Aortic smooth muscle cell (primary cell): ENCODE data around the gene SULT1B1. TPM values are rescaled to one million over a fixed set of nuclear protein-coding genes. Genes with fewer than 3 reads are reported as not detected.

Experiments
- total RNA-seq: library from RNA; depleted of rRNA; stranded (reverse); fragments of >200 nt; gene quantifications from 2 replicates; pipeline ENCODE4 v1.2.3, GENCODE V29; 2014

SULT1B1 gene
- total RNA-seq: 3.0 and 4.6 TPM in 2 replicates

GRCh38 chr4:69760455-69760854 lies at the start of gene SULT1B1:
SULT1B1 (minus strand) TSS chr4:69760620; CDS start chr4:69755217, 5,403 bp downstream.

Other genes with a start within 250 kb of the SULT1B1 start
- gene UGT2A2, start 121.0 kb downstream of the SULT1B1 start, total RNA-seq: not detected in 2 replicates
- under 0.01 and 0.13 TPM in 2 replicates for gene UGT2A1, start 107.4 kb downstream of the SULT1B1 start, total RNA-seq
- 4.2 and 12.0 TPM in 2 replicates for gene SULT1E1, start 99.5 kb upstream of the SULT1B1 start, total RNA-seq
- gene CSN1S1, start 170.4 kb upstream of the SULT1B1 start, total RNA-seq: not detected in 2 replicates
- gene CSN2, start 205.1 kb upstream of the SULT1B1 start, total RNA-seq: not detected in 2 replicates
- gene STATH, start 235.3 kb upstream of the SULT1B1 start, total RNA-seq: not detected in 2 replicates